Left renal pelvis (tissue), 4 donors: ENCODE results near the gene BAIAP2L2. TPM values are rescaled to one million over a fixed set of nuclear protein-coding genes. Genes with fewer than 3 reads are reported as not detected.
"Not testable (repeated sequence)": the region's sequence is repeated elsewhere in the genome, so short reads cannot be mapped to it uniquely, and the experiment has no call there.

ENCODE experiments used
- DNase-seq, 4 donors: peaks; one replicate each; pipeline ENCODE4 v3.0.0-alpha.2; 2013; ENCODE audit warnings: low read depth in 4 of 4, low spot score in 3 of 4
- polyA plus RNA-seq, 4 donors: library from polyadenylated mRNA; unstranded; fragments of 120-200 nt; gene quantifications; one replicate each; pipeline ENCODE4 v1.2.1, GENCODE V29; 2013; ENCODE audit not compliant: insufficient read length in 4 of 4

BAIAP2L2 gene, protein sequence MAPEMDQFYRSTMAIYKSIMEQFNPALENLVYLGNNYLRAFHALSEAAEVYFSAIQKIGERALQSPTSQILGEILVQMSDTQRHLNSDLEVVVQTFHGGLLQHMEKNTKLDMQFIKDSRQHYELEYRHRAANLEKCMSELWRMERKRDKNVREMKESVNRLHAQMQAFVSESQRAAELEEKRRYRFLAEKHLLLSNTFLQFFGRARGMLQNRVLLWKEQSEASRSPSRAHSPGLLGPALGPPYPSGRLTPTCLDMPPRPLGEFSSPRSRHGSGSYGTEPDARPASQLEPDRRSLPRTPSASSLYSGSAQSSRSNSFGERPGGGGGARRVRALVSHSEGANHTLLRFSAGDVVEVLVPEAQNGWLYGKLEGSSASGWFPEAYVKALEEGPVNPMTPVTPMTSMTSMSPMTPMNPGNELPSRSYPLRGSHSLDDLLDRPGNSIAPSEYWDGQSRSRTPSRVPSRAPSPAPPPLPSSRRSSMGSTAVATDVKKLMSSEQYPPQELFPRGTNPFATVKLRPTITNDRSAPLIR
- 1 to 10 TPM; 1.3 to 8.4 (median 4.3) TPM for polyA plus RNA-seq

DNA sequence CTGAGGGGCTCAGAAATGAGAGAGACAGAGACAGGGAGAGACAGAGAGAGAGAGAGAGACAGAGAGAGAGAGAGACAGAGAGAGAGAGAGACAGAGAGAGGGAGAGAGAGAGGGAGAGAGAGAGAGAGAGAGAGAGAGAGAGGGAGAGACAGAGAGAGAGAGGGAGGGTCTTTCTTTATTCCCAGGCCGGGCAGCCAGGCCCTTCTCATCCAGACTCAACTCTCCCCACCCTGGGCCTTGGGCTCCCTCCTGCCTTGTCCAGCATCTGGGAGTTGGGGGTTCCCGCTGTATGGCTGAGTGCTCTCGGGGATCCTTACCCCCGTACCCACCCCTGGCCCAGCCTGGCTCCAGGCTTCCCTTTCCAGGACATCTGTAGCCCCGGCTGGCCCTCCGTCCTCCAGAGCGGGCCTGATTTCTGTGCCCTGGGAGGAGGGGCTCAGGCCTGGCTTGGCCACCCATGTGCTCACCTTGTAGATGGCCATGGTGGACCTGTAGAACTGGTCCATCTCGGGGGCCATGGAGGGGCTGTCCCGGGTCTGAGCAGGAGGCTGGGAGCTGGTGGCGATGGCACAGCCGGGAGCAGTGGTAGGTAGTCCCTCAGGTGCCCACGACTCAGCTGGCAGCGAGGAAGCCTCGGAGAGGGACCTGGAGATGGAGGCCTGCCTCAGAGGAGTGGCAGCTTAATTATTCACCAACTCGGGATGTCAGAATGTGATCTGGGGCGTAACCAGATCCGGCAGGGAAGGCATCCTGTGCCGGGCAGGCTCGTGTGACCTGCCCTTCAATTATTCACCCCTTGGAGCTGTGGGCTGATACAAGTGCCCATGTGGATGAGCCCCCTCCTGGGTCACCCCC lies at the start of gene BAIAP2L2:
TSS of gene BAIAP2L2 (minus strand) at position 677 of the 855 bp plus-strand sequence. CDS start at position 518, 159 bp downstream.
- DNase-seq, result peak in 3 of 4 donors; percentile 42 to 62 (median 60)

DNA sequence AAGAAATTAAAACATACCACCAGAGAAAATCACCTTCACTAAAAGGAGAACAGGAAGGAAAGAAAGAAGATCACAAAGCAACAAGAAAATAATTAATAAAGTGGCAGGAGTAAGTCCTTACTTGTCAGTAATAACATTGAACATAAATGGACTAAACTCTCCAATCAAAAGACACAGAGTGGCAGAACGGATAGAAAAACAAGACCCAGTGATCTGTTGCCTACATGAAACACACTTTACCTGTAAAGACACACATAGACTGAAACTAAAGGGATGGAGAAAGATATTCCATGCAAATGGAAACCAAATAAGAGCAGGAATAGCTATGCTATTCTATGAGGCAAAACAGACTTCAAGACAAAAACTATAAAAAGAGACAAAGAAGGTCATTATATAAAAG lies 45.2 kb upstream of the BAIAP2L2 start:
- DNase-seq, result no peak

DNA sequence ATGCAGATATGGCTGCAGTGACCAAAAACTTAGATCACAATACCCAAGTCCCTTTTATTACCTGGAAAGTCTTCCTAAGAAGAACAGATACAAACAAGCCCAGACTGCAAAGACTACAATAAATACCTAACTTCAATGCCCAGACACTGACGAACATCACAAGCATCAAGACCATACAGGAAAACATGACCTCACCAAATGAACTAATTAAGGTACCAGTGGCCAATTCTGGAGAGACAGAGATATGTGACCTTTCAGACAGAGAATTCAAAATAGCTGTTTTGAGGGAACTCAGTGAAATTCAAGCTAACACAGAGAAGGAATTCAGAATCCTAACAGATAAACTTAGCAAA lies 44.1 kb upstream of the BAIAP2L2 start:
- not testable (repeated sequence) for DNase-seq

DNA sequence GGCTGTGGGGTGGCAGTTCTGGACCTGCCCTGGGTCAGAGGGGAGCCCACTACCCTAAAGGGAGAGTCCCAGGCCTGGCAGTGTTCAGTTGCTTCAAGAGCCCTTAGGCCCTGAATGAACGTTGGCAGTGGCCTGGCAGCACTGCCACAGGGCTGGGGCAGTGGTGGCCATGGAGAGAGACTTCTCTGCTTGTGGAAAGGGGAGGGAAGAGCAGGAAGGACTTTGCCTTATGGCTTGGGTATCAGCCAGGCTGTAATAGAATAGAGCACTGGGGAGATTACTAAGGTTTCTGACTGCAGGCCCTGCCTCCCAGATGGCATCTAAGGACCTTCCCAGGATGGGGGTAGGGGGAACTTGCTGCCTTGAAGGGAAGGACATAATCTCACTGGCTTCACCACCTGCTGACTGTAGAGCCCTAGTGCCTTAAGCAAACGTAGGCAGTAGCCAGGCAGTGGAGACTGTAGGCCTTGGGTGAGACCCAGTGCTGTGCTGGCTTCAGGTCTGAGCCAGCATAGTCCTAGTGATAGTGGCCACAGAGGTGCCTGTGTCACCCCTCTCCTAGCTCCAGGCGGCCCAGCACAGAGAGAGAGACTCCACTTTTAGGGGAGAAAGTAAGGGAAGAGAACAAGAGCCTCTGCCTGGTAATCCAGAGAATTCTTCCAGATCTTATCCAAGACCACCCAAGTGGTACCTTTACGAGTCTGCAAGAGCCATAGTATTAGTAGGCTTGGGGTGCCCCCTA lies 43.5 kb upstream of the BAIAP2L2 start:
- DNase-seq, result no peak

DNA sequence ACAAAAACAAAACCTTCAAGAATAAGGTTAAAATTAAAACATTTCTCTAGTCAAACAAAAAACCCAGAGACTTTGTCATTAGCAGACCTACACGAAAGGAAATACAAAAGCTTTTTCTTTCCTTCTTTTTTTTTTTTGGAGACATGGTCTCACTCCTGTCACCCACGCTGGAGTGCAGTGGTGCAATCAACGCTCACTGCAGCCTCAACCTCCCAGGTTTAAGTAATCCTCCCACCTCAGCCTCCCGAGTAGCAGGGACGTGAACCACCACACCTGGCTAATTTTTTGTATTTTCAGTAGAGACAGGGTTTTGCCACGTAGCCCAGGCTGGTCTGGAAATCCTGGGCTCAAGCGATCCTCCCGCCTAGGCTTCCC lies 40.6 kb upstream of the BAIAP2L2 start:
- no peak for DNase-seq

DNA sequence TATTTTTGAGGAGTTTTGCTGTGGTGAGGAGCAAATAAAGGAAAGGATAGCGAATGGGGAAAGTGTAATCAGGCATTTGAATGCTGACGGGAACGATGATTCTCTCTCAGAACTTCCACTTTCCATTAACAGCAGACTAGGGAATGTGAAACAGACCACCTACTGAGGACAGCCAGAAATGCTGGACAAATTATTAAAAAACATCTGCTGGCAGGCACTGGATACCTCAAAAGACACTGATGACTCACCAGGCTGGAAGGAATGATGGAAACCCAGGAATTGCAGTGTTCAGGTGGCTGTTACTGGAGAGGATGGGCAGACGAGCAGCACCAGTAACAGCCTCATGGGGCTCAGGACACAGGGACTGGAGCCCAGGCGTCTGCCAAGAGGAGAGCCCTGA lies 37.8 kb upstream of the BAIAP2L2 start:
- DNase-seq, result no peak

DNA sequence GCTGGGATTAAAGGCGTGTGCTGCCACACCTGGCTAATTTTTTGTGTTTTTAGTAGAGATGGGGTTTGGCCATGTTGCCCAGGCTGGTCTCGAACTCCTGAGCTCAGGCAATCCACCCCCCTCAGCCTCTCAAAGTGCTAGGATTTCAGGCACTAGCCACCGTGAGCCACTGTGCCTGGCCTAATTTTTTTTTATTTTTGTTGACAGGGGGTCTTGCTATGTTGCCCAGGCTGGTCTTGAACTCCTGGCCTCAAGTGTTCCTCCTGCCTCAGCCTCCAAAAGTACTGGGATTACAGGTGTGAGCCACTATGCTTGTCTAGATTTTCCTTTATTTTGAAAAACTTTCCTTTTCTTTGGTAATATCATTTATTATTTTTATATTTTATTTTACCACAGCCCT lies 35.7 kb upstream of the BAIAP2L2 start:
- DNase-seq, result not testable (repeated sequence)

DNA sequence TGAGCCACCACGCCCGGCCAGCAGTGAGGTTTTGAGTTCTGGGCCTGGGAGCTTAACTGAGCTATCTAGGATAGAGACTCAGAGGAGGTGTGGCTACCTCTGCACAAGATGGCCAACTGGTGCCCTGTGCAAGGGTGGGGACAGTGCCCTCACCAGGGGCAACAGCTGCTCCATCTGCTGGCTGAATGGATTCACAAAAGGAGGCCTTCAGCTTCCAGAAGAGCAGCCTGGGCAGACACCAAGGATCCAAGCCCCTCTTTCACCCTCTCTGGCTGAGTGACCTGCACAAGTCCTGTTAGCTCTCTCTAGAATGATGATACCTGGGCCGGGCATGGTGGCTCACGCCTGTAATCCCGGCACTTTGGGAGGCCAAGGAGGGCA lies 33.5 kb upstream of the BAIAP2L2 start:
- DNase-seq, result no peak

DNA sequence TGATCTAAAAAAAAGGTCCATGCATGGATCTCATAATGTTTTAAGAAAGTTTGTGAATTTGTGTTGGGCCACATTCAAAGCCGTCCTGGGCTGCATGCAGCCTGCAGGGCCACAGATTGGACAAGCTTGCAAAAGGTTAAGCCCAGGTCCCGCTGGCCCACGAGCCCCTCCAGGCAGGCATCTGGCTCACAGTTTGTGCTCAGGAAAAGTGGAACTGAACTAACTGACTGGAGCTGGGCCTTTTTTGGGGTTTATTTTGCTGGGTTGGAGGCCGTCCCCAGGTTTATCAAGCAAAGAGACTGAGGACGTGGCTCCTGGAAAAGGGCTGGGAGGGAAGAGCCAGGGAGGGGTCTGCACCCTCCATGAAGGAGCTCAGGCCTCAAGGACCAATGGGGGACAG lies 32.1 kb upstream of the BAIAP2L2 start:
- no peak for DNase-seq

DNA sequence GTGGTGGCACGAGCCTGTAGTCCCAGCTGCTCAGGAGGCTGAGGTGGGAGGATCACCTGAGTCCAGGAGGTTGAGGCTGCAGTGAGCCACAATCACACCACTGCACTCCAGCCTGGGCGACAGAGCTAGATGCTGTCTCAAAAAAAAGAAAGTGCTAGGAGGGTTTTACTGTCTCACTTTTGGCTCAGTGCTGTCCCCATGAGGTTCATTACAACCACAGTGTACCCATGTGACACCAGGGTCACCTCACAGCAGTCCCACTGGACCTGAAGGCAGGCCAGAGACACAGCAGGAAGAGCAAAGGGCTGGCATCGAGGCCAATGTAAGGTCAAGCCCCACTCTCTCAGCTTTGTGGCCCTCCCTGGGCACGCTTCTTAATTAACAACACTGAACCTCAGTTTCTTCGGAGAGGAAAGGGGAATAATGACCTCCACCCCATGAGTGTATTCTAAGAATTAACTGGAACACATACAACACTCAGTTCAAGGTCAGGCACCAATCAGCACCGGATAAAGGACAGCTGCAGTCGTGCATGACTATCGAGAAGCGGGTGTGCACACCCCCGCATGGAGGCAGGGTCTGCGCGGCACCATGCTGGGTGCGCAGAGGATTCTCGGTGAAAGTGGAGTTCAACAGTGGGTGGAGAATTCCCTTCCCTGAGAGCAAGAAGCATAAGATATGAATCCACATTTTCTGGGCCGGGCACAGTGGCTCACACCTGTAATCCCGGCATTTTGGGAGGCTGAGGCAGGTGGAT lies 30.9 kb upstream of the BAIAP2L2 start:
- DNase-seq, result no peak

DNA sequence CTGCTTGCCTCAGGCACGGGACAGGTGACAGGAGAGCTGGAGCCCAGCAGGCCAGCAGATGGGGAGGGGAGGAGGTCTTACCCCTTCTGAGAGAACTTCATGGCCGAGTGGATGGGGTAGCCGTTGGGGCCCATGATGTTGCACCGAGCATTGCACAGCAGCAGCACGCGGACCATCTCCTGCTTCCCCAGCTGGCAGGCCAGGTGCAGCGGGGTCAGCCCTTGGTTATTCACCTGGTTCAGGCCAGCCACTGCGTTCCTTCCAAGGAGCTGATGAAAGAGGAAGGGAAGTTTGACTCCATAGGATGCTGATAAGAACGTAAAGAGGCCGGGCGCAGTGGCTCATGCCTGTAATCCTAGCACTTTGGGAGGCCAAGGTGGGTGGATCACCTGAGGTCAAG lies 29.4 kb upstream of the BAIAP2L2 start:
- no peak for DNase-seq

DNA sequence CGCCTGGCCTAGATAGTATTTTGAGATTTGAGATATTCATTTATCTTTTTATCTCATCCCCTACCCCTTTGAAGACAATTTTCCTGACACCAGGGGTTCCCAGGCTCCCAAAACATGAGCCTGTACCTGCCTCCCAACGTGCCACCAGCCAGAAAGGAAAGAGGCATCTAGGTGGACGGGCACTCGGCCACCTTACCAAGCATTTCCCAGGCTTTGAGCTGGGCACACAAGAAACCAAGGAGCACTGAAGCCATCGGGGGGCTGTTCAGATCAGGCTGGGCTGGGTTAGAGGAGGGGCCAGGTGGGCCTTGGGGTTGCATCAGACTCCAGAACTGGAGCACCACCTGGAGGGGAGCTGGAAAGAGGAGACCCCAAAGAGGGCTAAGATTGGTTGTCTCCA lies 28.5 kb upstream of the BAIAP2L2 start:
- DNase-seq, result no peak

DNA sequence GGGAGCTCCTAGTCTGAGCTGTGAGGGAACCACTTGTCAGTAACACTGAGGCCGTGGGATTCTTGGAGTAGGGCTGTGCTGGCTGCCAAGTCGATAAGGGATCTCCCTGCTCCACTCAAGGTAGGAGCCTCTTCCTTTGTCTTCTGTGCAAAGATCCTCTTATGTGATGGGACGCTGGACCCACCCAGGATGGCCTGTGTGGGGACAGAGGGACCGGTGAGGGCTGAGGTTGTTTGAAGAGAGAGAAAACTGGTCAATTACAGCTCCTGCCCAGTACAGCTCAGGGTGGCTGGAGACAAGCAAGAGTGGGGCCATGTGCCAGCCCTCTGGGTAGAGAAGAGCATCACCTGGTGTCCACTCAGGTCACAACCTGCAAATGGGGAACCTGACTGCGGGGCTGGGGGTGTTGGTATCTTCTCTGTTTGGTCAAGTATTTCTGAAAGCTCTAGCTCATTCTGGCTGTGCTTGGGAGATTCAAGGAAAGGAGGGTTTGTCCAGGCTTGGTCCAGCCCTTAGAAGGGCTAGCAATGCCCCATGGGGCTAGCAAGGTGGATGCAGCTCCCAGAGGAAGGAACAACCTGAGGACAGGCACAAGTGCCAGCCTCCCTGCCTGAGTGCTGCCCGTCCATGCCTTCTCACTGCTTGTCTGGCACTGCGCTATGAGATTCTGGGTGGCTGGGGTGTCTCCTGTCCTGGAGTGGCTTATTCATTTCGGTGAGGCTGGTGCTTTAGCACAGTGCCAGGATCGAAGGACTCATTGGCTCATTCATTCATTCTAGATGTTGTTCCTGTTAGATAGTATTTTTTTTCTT lies 27.6 kb upstream of the BAIAP2L2 start:
- no peak for DNase-seq

DNA sequence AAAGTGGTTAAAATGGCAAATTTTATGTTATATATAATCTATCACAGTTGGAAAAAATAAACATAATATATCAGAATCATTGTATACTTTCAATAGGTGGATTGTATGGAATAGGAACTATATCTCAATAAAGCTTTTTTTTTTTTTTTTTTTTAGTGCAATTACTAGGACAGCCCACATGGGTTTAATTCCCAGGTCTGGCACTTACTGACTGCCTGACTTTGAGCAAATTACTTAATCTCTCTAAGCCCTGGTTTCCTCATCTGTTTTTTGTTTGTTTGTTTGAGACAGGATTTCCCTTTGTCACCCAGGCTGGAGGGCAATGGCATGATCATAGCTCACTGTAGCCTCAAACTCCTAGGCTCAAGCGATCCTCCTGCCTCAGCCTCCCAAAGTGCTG lies 26.1 kb upstream of the BAIAP2L2 start:
- no peak for DNase-seq

DNA sequence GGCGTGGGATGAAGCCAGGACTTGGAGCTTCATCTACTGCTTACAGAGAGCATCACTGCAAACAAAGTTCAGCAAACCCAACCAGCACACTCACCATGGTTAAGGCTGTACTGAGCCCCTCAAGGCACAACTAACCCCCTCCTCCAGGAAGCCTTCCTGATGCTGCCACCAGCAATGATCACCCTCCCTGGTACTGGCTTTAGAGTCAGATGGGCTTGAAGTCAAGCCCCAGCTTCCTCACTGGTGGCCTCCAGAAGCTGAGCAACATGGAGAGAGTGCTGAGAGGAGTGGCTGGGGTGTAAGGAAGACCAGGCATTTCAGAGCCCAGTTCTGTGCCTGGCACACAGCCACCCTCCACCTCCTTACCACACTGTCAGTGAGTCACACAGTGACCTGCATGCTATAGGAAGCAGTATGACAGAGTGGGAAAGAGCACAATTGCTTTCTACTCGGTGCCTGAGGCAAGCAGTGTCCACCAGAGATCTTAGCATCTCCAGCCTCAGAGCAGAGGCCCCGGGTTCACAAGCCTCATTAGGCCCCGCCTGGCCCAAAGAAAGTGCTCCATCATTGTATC lies 24.7 kb upstream of the BAIAP2L2 start:
- DNase-seq, result no peak

DNA sequence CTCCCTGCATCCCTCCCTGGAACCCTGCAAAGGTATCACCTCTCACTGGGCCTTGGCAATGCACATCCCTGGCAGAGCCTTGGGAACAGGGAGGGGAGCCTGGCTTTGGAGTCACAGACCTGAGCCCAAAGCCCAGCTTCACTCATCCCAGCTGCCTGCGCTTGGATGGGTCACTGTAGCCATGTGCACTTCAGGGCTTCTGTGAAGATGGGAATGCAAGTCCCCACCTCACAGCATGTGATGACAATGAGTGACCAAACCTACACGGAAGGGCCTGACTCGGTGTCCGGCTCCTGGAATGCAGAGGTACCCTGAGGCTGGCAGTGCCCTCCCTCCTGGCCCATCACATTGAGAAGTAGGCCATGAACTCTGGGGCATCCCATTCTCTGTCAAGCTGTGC lies 22.8 kb upstream of the BAIAP2L2 start:
- no peak for DNase-seq

DNA sequence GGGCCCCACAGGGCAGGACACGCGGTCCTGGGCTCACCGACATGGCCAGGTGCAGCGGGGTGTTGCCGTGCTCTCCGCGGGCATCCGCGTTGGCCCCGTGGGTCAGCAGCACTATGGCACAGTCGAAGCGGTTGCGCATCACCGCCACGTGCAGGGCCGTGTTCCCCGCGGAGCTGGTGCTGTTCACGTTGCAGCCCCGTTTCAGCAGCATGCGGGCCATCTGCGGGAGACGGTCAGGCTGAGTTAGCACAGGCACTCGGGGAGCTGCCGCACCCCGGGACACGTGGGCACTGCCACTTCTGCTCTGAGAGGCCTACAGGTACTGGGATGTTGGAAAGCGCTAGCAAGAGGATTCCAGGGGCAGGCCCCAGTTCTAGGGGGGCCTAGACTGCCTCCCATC lies 22.3 kb upstream of the BAIAP2L2 start:
- DNase-seq, result no peak

DNA sequence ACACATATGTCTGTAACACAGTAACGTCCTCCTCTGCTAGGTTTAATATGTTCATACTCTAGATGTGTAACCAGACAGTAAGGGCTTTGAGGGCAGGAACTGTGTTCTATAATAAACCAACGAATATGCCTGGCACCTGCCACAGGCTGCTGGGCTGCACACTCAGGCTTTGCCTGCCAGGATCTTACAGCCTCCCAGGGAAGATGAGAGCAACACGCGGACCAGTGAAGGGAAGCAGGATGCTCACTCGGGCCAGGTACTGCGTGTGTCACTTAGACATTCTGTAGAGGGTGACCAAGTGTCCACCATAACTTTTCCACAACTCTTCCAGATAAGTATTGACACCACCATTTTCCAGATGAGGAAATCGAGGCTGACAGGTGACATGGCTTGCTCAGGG lies 21.7 kb upstream of the BAIAP2L2 start:
- DNase-seq, result no peak

DNA sequence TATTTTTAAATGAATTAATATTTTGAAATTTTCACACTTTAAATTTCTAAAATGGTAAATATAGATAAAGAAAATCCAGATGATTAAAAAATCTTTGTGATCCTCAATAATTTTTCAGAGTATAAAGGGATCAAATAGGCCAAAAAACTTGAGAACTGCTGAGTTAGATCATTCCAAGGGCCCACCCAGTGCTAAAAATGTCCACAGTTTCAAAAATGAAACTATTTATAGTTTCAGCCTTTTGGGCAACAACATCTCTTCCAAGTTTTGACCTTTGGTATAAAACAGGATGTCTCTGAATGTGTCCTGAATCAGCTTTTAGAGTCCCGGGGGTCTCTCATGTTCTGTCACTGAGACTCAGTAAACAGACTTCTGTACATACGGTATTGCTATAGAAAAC lies 20.9 kb upstream of the BAIAP2L2 start:
- DNase-seq, result no peak
